H9 (cell line): ENCODE data around the gene A1BG. TPM values are rescaled to one million over a fixed set of nuclear protein-coding genes. Genes with fewer than 3 reads are reported as not detected.
A peak's percentile ranks its signal among the peaks of the same experiment; 100 is the strongest.

Experiments
- DNase-seq: peaks from one replicate; pipeline ENCODE4 v3.0.0-alpha.2; 2017
- H2AFZ ChIP-seq: one replicate; pipeline ENCODE4 v1.6.1; 2013; ENCODE audit warnings: mild to moderate bottlenecking, low read length, control low read depth, moderate library complexity
- H2AK5ac ChIP-seq: 2 replicates; pipeline ENCODE4 v1.6.1; 2013; ENCODE audit warnings: low read length, control low read depth, mixed read lengths; ENCODE audit not compliant: insufficient read length
- H2BK120ac ChIP-seq: one replicate; pipeline ENCODE4 v1.6.1; 2013; ENCODE audit warnings: low read depth, mild to moderate bottlenecking, low read length, control low read depth, inconsistent platforms; ENCODE audit not compliant: poor library complexity, severe bottlenecking
- H2BK12ac ChIP-seq: 2 replicates; pipeline ENCODE4 v1.6.1; 2013; ENCODE audit warnings: low read length, control low read depth, mixed read lengths, low read depth; ENCODE audit not compliant: insufficient read length
- H2BK15ac ChIP-seq: 2 replicates; pipeline ENCODE4 v1.6.1; 2013; ENCODE audit warnings: low read depth, low read length, control low read depth
- H2BK20ac ChIP-seq: one replicate; pipeline ENCODE4 v1.6.1; 2013; ENCODE audit warnings: low read depth, mild to moderate bottlenecking, low read length, control low read depth, inconsistent platforms; ENCODE audit not compliant: poor library complexity, severe bottlenecking
- H2BK5ac ChIP-seq: 2 replicates; pipeline ENCODE4 v1.6.1; 2013; ENCODE audit warnings: low read length, control low read depth, mixed read lengths; ENCODE audit not compliant: insufficient read length
- H3K14ac ChIP-seq: 2 replicates; pipeline ENCODE4 v1.6.1; 2013; ENCODE audit warnings: low read length, control low read depth; ENCODE audit not compliant: insufficient read depth
- H3K18ac ChIP-seq: 2 replicates; pipeline ENCODE4 v1.6.1; 2013; ENCODE audit warnings: low read depth, mild to moderate bottlenecking, mixed read lengths, low read length, control low read depth; ENCODE audit not compliant: insufficient read length
- H3K23ac ChIP-seq: 2 replicates; pipeline ENCODE4 v1.6.1; 2013; ENCODE audit warnings: low read length, control low read depth, mixed read lengths, low read depth; ENCODE audit not compliant: insufficient read length
- H3K23me2 ChIP-seq: 2 replicates; pipeline ENCODE4 v1.6.1; 2013; ENCODE audit warnings: low read depth, mild to moderate bottlenecking, mixed read lengths, low read length, control low read depth; ENCODE audit not compliant: insufficient read length, poor library complexity, severe bottlenecking
- H3K27ac ChIP-seq: 2 replicates; pipeline ENCODE4 v1.5.1; 2013; ENCODE audit warnings: low read length, control low read depth, mixed read lengths, low read depth; ENCODE audit not compliant: insufficient read length
- H3K27me3 ChIP-seq: 2 replicates; pipeline ENCODE4 v1.6.1; 2013; ENCODE audit warnings: low read length, control low read depth, inconsistent platforms; ENCODE audit not compliant: insufficient read depth
- H3K4ac ChIP-seq: 2 replicates; pipeline ENCODE4 v1.6.1; 2013; ENCODE audit warnings: low read depth, mild to moderate bottlenecking, control low read depth, inconsistent platforms, low read length, moderate library complexity
- H3K4me1 ChIP-seq: 2 replicates; pipeline ENCODE4 v1.6.1; 2013; ENCODE audit warnings: low read length, control low read depth, inconsistent platforms; ENCODE audit not compliant: insufficient read depth
- H3K4me2 ChIP-seq: 2 replicates; pipeline ENCODE4 v1.6.1; 2013; ENCODE audit warnings: low read length, control low read depth, mixed read lengths; ENCODE audit not compliant: insufficient read length, insufficient read depth
- H3K56ac ChIP-seq: 2 replicates; pipeline ENCODE4 v1.6.1; 2013; ENCODE audit warnings: low read depth, mild to moderate bottlenecking, mixed read lengths, low read length, control low read depth; ENCODE audit not compliant: insufficient read length
- H3K79me1 ChIP-seq: 2 replicates; pipeline ENCODE4 v1.6.1; 2013; ENCODE audit warnings: low read depth, mild to moderate bottlenecking, moderate library complexity, low read length, control low read depth, inconsistent platforms; ENCODE audit not compliant: insufficient read depth, poor library complexity, severe bottlenecking
- H3K79me2 ChIP-seq: 2 replicates; pipeline ENCODE4 v1.6.1; 2013; ENCODE audit warnings: low read length, control low read depth, inconsistent platforms; ENCODE audit not compliant: insufficient read depth
- H3K9ac ChIP-seq: 2 replicates; pipeline ENCODE4 v1.6.1; 2013; ENCODE audit warnings: low read length, control low read depth, mixed read lengths; ENCODE audit not compliant: insufficient read length; ENCODE audit errors: extremely low read depth
- H3K9me3 ChIP-seq: one replicate; pipeline ENCODE4 v1.6.1; 2013; ENCODE audit warnings: low read depth, low read length, inconsistent platforms; ENCODE audit not compliant: control insufficient read depth
- H3T11ph ChIP-seq: one replicate; pipeline ENCODE4 v1.6.1; 2013; ENCODE audit warnings: mild to moderate bottlenecking, low read length, control low read depth, inconsistent platforms
- H4K20me1 ChIP-seq: one replicate; pipeline ENCODE4 v1.6.1; 2013; ENCODE audit not compliant: control insufficient read depth, insufficient read length, insufficient read depth
- H4K5ac ChIP-seq: 2 replicates; pipeline ENCODE4 v1.6.1; 2013; ENCODE audit warnings: low read depth, mild to moderate bottlenecking, mixed read lengths, low read length, control low read depth; ENCODE audit not compliant: insufficient read length
- H4K8ac ChIP-seq: replicated peaks from 2 replicates; pipeline ENCODE4 v1.6.1; 2013; ENCODE audit warnings: low read length, control low read depth, mixed read lengths, low read depth; ENCODE audit not compliant: insufficient read length
- H4K91ac ChIP-seq: 2 replicates; pipeline ENCODE4 v1.6.1; 2013; ENCODE audit warnings: low read depth, mild to moderate bottlenecking, moderate library complexity, mixed read lengths, low read length, control low read depth; ENCODE audit not compliant: insufficient read length
- H3K27ac Mint-ChIP-seq, 3 experiments: 2 replicates in 2 of 3; 3 replicates in 1 of 3; pipeline ENCODE4 v1.8.0; 2020 to 2021; ENCODE audit warnings: mixed read lengths in 3 of 3, mild to moderate bottlenecking in 1 of 3, moderate library complexity in 1 of 3
- H3K27me3 Mint-ChIP-seq: 2 replicates; pipeline ENCODE4 v1.8.0; 2021; ENCODE audit warnings: low read depth, mild to moderate bottlenecking, moderate library complexity, mixed read lengths
- H3K36me3 Mint-ChIP-seq, 3 experiments: 2 replicates in 2 of 3; 3 replicates in 1 of 3; pipeline ENCODE4 v1.8.0; 2020 to 2021; ENCODE audit warnings: low read depth in 3 of 3, mixed read lengths in 3 of 3; ENCODE audit not compliant: insufficient read depth in 1 of 3
- H3K4me1 Mint-ChIP-seq, 2 experiments: 2 replicates each; pipeline ENCODE4 v1.8.0; 2020; ENCODE audit warnings: mixed read lengths in 2 of 2
- H3K4me3 Mint-ChIP-seq, 2 experiments: 2 replicates in 1 of 2; 3 replicates in 1 of 2; pipeline ENCODE4 v1.8.0; 2020 to 2021; ENCODE audit warnings: mild to moderate bottlenecking in 2 of 2, mixed read lengths in 2 of 2, moderate library complexity in 1 of 2
- H3K9me3 Mint-ChIP-seq, 2 experiments: 2 replicates in 1 of 2; 3 replicates in 1 of 2; pipeline ENCODE4 v1.8.0; 2020; ENCODE audit warnings: mild to moderate bottlenecking in 2 of 2, mixed read lengths in 2 of 2, moderate library complexity in 1 of 2
- WGBS: extraction: QIAGEN DNeasy Blood & Tissue Kit; methylation state at CpG from one replicate; pipeline ENCODE4 v1.1.7; 2013; ENCODE audit warnings: missing lambda C conversion rate, low lambda C conversion rate, mixed read lengths; ENCODE audit not compliant: insufficient read length; ENCODE audit errors: extremely low coverage; 5-methylcytosine and 5-hydroxymethylcytosine counted together
- total RNA-seq: library from RNA; stranded (reverse); gene quantifications from 2 replicates; pipeline ENCODE4 v1.2.1, GENCODE V29; 2021
- TF ChIP-seq, protein P1 (sequence below): fragments of 200-600 bp; sonication (generic); conservative IDR thresholded peaks from 3 replicates; pipeline ENCODE4 v1.8.0; 2021; ENCODE audit warnings: antibody characterized with exemption, mild to moderate bottlenecking

Gene A1BG
- total RNA-seq, 1 experiment from 2014 or later, result 17.4 TPM

DNA sequence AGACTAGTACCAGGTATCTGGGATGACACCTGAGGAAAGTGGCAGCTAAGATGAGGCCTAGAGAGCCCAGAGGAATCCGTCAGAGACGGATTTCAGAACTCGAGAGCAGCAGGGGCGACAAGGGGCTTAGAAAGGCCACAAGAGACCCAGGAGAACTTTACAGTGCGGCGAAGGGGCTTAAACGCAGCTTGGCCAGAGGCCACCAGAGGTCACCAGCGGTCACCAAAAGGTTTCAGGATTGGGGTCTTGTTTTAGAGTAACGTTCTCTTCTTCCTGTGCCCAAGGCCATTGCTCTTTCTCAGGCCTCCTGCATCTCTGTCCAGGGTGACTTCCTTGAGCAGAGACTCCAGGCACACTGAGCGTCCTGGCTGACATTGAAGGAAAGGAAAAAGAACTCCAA lies 24.3 kb downstream of the A1BG start:
- H3K27ac Mint-ChIP-seq, result no peak overlapping the region; a peak in 1 of 7 replicates
- H3K79me2 ChIP-seq, result no peaks in the 10 kb centered on the region
- WGBS, result no CpG with 5 or more reads among the region's 10 CpGs

More for the DNA sequence above, 24.3 kb downstream of the A1BG start:
- H4K20me1 ChIP-seq, result peaks cover 5% of the 10 kb centered on the region
- no peak overlapping the region for H2BK120ac ChIP-seq
- no peak overlapping the region for H3K4me2 ChIP-seq
- H3K4me1 Mint-ChIP-seq, result peaks cover 4 to 5% of the 10 kb centered on the region in 2 experiments; a peak in 3 of 4 replicates
- H3K18ac ChIP-seq, result no peak overlapping the region
- H3K23me2 ChIP-seq, result peaks cover 10% of the 10 kb centered on the region
- no peak overlapping the region for H3K27ac ChIP-seq
- H3K4ac ChIP-seq, result no peak overlapping the region
- no peaks in the 10 kb centered on the region for H3K27me3 Mint-ChIP-seq
- no peak overlapping the region for H3T11ph ChIP-seq
- no peak overlapping the region for H4K91ac ChIP-seq
- H2BK5ac ChIP-seq, result no peak overlapping the region
- H3K9me3 Mint-ChIP-seq, result no peaks in the 10 kb centered on the region
- no peak overlapping the region for H4K8ac ChIP-seq
- no peaks in the 10 kb centered on the region for H3K4me1 ChIP-seq
- H3K36me3 Mint-ChIP-seq, result no peaks in the 10 kb centered on the region
- no peak overlapping the region for H2BK15ac ChIP-seq
- no peak overlapping the region for H3K9ac ChIP-seq
- TF ChIP-seq, protein P1, sequence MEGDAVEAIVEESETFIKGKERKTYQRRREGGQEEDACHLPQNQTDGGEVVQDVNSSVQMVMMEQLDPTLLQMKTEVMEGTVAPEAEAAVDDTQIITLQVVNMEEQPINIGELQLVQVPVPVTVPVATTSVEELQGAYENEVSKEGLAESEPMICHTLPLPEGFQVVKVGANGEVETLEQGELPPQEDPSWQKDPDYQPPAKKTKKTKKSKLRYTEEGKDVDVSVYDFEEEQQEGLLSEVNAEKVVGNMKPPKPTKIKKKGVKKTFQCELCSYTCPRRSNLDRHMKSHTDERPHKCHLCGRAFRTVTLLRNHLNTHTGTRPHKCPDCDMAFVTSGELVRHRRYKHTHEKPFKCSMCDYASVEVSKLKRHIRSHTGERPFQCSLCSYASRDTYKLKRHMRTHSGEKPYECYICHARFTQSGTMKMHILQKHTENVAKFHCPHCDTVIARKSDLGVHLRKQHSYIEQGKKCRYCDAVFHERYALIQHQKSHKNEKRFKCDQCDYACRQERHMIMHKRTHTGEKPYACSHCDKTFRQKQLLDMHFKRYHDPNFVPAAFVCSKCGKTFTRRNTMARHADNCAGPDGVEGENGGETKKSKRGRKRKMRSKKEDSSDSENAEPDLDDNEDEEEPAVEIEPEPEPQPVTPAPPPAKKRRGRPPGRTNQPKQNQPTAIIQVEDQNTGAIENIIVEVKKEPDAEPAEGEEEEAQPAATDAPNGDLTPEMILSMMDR, result peak; percentile 77
- no peak overlapping the region for H2AFZ ChIP-seq
- no peak overlapping the region for H2AK5ac ChIP-seq
- H2BK12ac ChIP-seq, result no peak overlapping the region
- no peaks in the 10 kb centered on the region for H3K27me3 ChIP-seq
- no peaks in the 10 kb centered on the region for H3K79me1 ChIP-seq
- no peak overlapping the region for H3K56ac ChIP-seq
- H3K14ac ChIP-seq, result no peak overlapping the region
- peak overlapping the region in 1 of 2 experiments; percentile 60; a peak in 3 of 5 replicates for H3K4me3 Mint-ChIP-seq
- H3K9me3 ChIP-seq, result no peaks in the 10 kb centered on the region
- H2BK20ac ChIP-seq, result no peak overlapping the region
- no peak overlapping the region for H3K23ac ChIP-seq
- DNase-seq, result peak; percentile 77
- no peak overlapping the region for H4K5ac ChIP-seq
